Liver (tissue), 3 donors: Measurements from ENCODE around the gene SMG6.

Experiments
- FOXA1 ChIP-seq: IDR thresholded peaks from 2 replicates; pipeline ENCODE4 v1.6.1; 2016; ENCODE audit warnings: antibody characterized with exemption
- GABPA ChIP-seq, 2 donors: IDR thresholded peaks in 1 of 2; conservative IDR thresholded peaks in 1 of 2; 2 replicates each; pipeline ENCODE4 v1.6.1; 2016; ENCODE audit warnings: antibody characterized with exemption in 2 of 2, mild to moderate bottlenecking in 1 of 2, moderate library complexity in 1 of 2
- JUND ChIP-seq, 2 donors: IDR thresholded peaks; 2 replicates each; pipeline ENCODE4 v1.6.1; 2016; ENCODE audit warnings: antibody characterized with exemption in 2 of 2
- RXRA ChIP-seq, 2 donors: IDR thresholded peaks; 2 replicates each; pipeline ENCODE4 v1.6.1; 2017 to 2018; ENCODE audit warnings: antibody characterized with exemption in 2 of 2, mild to moderate bottlenecking in 1 of 2
- SP1 ChIP-seq: IDR thresholded peaks from 2 replicates; pipeline ENCODE4 v1.6.1; 2018; ENCODE audit warnings: antibody characterized with exemption, mild to moderate bottlenecking
- YY1 ChIP-seq: IDR thresholded peaks from 2 replicates; pipeline ENCODE4 v1.6.1; 2016; ENCODE audit warnings: antibody characterized with exemption, mild to moderate bottlenecking
- TF ChIP-seq, protein P1 (sequence below): IDR thresholded peaks from 2 replicates; pipeline ENCODE4 v1.6.1; 2016; ENCODE audit warnings: antibody characterized with exemption, mild to moderate bottlenecking
- TF ChIP-seq, protein P2 (sequence below): fragments of 150-350 bp; IDR thresholded peaks from 2 replicates; pipeline ENCODE4 v1.5.1; 2017; ENCODE audit warnings: improper control_type of control experiment, low read depth, low read length; ENCODE audit not compliant: missing input control
- TF ChIP-seq, protein P3 (sequence below): IDR thresholded peaks from 2 replicates; pipeline ENCODE4 v1.6.1; 2016; ENCODE audit warnings: antibody characterized with exemption
- TF ChIP-seq, protein P4 (sequence below): IDR thresholded peaks from 2 replicates; pipeline ENCODE4 v1.6.1; 2016; ENCODE audit warnings: antibody characterized with exemption
- donor health status: healthy.
- donor health status: healthy.

DNA sequence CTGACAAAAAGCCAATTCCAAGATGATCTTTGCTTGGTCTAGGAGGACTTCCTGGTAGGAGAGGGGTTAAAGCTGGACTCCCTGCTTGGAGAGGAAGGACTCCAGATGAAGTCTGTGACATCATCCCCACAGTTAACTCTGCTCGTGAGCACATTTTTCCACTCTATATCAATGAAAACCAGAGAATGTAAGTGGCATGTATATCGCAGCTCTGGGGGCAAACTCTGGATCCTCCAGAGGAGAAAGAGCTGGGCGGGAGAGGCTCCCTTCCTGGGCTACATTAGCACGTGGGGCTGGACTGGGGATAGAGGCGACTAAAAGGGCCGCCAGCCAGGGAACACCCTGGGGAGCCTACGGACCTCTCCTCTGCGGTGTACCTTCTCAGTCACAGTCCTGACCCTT lies 214.6 kb downstream of the SMG6 start:
- TF ChIP-seq, protein P1, sequence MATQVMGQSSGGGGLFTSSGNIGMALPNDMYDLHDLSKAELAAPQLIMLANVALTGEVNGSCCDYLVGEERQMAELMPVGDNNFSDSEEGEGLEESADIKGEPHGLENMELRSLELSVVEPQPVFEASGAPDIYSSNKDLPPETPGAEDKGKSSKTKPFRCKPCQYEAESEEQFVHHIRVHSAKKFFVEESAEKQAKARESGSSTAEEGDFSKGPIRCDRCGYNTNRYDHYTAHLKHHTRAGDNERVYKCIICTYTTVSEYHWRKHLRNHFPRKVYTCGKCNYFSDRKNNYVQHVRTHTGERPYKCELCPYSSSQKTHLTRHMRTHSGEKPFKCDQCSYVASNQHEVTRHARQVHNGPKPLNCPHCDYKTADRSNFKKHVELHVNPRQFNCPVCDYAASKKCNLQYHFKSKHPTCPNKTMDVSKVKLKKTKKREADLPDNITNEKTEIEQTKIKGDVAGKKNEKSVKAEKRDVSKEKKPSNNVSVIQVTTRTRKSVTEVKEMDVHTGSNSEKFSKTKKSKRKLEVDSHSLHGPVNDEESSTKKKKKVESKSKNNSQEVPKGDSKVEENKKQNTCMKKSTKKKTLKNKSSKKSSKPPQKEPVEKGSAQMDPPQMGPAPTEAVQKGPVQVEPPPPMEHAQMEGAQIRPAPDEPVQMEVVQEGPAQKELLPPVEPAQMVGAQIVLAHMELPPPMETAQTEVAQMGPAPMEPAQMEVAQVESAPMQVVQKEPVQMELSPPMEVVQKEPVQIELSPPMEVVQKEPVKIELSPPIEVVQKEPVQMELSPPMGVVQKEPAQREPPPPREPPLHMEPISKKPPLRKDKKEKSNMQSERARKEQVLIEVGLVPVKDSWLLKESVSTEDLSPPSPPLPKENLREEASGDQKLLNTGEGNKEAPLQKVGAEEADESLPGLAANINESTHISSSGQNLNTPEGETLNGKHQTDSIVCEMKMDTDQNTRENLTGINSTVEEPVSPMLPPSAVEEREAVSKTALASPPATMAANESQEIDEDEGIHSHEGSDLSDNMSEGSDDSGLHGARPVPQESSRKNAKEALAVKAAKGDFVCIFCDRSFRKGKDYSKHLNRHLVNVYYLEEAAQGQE, result no peak
- TF ChIP-seq, protein P2, sequence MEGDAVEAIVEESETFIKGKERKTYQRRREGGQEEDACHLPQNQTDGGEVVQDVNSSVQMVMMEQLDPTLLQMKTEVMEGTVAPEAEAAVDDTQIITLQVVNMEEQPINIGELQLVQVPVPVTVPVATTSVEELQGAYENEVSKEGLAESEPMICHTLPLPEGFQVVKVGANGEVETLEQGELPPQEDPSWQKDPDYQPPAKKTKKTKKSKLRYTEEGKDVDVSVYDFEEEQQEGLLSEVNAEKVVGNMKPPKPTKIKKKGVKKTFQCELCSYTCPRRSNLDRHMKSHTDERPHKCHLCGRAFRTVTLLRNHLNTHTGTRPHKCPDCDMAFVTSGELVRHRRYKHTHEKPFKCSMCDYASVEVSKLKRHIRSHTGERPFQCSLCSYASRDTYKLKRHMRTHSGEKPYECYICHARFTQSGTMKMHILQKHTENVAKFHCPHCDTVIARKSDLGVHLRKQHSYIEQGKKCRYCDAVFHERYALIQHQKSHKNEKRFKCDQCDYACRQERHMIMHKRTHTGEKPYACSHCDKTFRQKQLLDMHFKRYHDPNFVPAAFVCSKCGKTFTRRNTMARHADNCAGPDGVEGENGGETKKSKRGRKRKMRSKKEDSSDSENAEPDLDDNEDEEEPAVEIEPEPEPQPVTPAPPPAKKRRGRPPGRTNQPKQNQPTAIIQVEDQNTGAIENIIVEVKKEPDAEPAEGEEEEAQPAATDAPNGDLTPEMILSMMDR, result no peak
- TF ChIP-seq YY1 (no peak), RXRA (IDR thresholded peaks at IDR 0.05) (peak in 1 of 2 donors; percentile 17), FOXA1 (no peak), JUND (IDR thresholded peaks at IDR 0.05) (peak in 1 of 2 donors; percentile 44), SP1 (no peak), GABPA (IDR thresholded peaks at IDR 0.05 in 1 of 2, conservative IDR thresholded peaks at IDR 0.05 in 1 of 2) (no peak)
- TF ChIP-seq, protein P3, sequence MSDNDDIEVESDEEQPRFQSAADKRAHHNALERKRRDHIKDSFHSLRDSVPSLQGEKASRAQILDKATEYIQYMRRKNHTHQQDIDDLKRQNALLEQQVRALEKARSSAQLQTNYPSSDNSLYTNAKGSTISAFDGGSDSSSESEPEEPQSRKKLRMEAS, result no peak
- TF ChIP-seq, protein P4, sequence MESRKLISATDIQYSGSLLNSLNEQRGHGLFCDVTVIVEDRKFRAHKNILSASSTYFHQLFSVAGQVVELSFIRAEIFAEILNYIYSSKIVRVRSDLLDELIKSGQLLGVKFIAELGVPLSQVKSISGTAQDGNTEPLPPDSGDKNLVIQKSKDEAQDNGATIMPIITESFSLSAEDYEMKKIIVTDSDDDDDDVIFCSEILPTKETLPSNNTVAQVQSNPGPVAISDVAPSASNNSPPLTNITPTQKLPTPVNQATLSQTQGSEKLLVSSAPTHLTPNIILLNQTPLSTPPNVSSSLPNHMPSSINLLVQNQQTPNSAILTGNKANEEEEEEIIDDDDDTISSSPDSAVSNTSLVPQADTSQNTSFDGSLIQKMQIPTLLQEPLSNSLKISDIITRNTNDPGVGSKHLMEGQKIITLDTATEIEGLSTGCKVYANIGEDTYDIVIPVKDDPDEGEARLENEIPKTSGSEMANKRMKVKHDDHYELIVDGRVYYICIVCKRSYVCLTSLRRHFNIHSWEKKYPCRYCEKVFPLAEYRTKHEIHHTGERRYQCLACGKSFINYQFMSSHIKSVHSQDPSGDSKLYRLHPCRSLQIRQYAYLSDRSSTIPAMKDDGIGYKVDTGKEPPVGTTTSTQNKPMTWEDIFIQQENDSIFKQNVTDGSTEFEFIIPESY, result no peak
